Neural progenitor cell (in vitro differentiated cells): ENCODE measurements around the gene NCOR1.

ENCODE experiments used
- CTCF ChIP-seq: fragments of 200-600 bp; sonication (generic); IDR thresholded peaks from 2 replicates; pipeline ENCODE4 v1.5.1; 2017; ENCODE audit warnings: antibody characterized with exemption, mild to moderate bottlenecking
- EZH2 ChIP-seq: fragments of 200-600 bp; sonication (generic); IDR thresholded peaks from 2 replicates; pipeline ENCODE4 v1.6.1; 2017; ENCODE audit warnings: antibody characterized with exemption, mild to moderate bottlenecking, moderate library complexity

GRCh38 chr17:16122697-16123434 lies 92.5 kb downstream of the NCOR1 start:
- TF ChIP-seq CTCF, result no peak
- no peak for TF ChIP-seq EZH2
